Measurements from ENCODE around the gene TMCO1.
A peak's percentile ranks its signal among the peaks of the same experiment; 100 is the strongest.

- TF ChIP-seq CEBPB (IDR thresholded peaks at IDR 0.05) (no peak), JUN (IDR thresholded peaks at IDR 0.05) (no peak), CTCF (IDR thresholded peaks at IDR 0.05) (no peak), ELK1 (IDR thresholded peaks at IDR 0.05; ENCODE audit: low read depth, low read length) (no peak), GATA3 (IDR thresholded peaks at IDR 0.05; ENCODE audit: borderline replicate concordance) (no peak), RFX5 (IDR thresholded peaks at IDR 0.05) (no peak), RCOR1 (IDR thresholded peaks at IDR 0.05; ENCODE audit: low read depth, low read length) (no peak), RAD21 (conservative IDR thresholded peaks at IDR 0.05 in 1 of 2, IDR thresholded peaks at IDR 0.05 in 1 of 2) (no peak), PBX3 (IDR thresholded peaks at IDR 0.05) (no peak), MAFK (IDR thresholded peaks at IDR 0.05; ENCODE audit: partially characterized antibody) (peak; percentile 97), POLR2A (IDR thresholded peaks at IDR 0.05; ENCODE audit: low read length) (no peak)
These were observed 72.0 kb downstream of the TMCO1 start for GRCh38 chr1:165696625-165697100.

Measured in A549 (cell line).